Ovary (tissue), 3 donors: ENCODE data around the gene ZNF385A.

Experiments used
- EP300 ChIP-seq: sonication (generic); formaldehyde crosslinking; IDR thresholded peaks from one replicate; pipeline ENCODE4 v1.6.1; 2017; ENCODE audit warnings: antibody characterized with exemption
- POLR2A ChIP-seq: fragments of 450-650 bp; IDR thresholded peaks from one replicate; pipeline ENCODE4 v1.6.1; 2017; ENCODE audit warnings: antibody characterized with exemption, mild to moderate bottlenecking, moderate library complexity
- TF ChIP-seq, protein P1 (sequence below), 3 donors: fragments of 450-650 bp in 2 of 3; fragments of 200-600 bp in 1 of 3; IDR thresholded peaks; one replicate each; pipeline versions ENCODE4 v1.5.1 to v1.8.0; 2016 to 2022; ENCODE audit warnings: antibody characterized with exemption in 3 of 3, mild to moderate bottlenecking in 1 of 3
- donor health status: DM: no; HTN: no; CAD: no.

DNA sequence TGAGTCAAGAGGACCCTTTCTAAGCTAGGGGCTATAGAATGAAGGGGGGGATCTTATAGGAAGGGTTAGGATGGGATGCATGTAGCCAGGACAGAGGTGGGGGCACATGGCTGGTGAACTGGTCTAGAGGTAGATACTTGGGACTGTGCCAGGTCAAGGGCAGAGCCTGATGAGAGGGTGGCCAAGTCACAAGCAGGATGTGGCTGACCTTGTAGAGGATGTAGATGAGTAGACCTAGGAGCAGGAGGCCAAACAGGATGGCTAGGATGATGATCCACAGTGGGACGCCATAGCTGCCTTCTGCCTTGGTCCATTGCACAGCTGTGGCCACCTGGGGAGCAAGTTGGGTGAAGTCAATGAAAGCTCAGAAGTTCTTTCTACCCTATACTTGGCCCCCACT lies 12.6 kb upstream of the ZNF385A start:
- TF ChIP-seq POLR2A (no peak), EP300 (no peak)
- TF ChIP-seq, protein P1, sequence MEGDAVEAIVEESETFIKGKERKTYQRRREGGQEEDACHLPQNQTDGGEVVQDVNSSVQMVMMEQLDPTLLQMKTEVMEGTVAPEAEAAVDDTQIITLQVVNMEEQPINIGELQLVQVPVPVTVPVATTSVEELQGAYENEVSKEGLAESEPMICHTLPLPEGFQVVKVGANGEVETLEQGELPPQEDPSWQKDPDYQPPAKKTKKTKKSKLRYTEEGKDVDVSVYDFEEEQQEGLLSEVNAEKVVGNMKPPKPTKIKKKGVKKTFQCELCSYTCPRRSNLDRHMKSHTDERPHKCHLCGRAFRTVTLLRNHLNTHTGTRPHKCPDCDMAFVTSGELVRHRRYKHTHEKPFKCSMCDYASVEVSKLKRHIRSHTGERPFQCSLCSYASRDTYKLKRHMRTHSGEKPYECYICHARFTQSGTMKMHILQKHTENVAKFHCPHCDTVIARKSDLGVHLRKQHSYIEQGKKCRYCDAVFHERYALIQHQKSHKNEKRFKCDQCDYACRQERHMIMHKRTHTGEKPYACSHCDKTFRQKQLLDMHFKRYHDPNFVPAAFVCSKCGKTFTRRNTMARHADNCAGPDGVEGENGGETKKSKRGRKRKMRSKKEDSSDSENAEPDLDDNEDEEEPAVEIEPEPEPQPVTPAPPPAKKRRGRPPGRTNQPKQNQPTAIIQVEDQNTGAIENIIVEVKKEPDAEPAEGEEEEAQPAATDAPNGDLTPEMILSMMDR (IDR thresholded peaks at IDR 0.05) = no peak
